Nucleus accumbens (tissue), 56 donors: ENCODE results near the gene SSRP1.
"Not testable (repeated sequence)": the region's sequence is repeated elsewhere in the genome, so short reads cannot be mapped to it uniquely, and the experiment has no call there.

ENCODE experiments used
- DNase-seq, 56 donors: peaks; one replicate each; lab custom pipeline; 2025; lab: John Stamatoyannopoulos, UW

The SSRP1 gene, protein sequence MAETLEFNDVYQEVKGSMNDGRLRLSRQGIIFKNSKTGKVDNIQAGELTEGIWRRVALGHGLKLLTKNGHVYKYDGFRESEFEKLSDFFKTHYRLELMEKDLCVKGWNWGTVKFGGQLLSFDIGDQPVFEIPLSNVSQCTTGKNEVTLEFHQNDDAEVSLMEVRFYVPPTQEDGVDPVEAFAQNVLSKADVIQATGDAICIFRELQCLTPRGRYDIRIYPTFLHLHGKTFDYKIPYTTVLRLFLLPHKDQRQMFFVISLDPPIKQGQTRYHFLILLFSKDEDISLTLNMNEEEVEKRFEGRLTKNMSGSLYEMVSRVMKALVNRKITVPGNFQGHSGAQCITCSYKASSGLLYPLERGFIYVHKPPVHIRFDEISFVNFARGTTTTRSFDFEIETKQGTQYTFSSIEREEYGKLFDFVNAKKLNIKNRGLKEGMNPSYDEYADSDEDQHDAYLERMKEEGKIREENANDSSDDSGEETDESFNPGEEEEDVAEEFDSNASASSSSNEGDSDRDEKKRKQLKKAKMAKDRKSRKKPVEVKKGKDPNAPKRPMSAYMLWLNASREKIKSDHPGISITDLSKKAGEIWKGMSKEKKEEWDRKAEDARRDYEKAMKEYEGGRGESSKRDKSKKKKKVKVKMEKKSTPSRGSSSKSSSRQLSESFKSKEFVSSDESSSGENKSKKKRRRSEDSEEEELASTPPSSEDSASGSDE

GRCh38 chr11:57335343-57336110 lies at the start of gene SSRP1:
TSS of gene SSRP1 (minus strand) at chr11:57335892. CDS start at chr11:57335121, 771 bp downstream.
- DNase-seq: peak; percentile 26 to 93 (median 81)

GRCh38 chr11:57380975-57381374 lies 45.3 kb upstream of the SSRP1 start, which contains the start of gene PRG3:
TSS of gene PRG3 (minus strand) at chr11:57381150. CDS start at chr11:57380708, 442 bp downstream.
- no peak for DNase-seq

DNA sequence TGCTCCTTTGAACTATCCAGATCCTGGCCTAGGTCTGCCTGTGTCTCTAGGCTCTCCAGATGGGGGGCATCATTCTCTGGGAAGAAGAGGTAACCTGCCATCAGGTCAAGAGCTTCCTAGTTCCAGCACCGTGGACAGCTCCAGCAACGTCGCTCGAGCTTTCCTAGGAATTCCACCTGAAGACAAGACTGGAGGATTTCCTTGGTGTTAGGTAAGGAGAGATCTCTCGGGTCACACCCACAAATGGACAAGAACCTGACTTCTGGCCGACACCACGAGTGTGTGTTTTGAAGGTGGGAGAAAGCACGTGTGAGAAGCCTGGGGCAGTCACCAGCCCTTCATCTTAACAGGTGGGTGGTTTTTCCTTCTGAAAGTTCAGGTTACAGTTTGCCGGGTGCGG lies 44.0 kb upstream of the SSRP1 start:
- DNase-seq: no peak

DNA sequence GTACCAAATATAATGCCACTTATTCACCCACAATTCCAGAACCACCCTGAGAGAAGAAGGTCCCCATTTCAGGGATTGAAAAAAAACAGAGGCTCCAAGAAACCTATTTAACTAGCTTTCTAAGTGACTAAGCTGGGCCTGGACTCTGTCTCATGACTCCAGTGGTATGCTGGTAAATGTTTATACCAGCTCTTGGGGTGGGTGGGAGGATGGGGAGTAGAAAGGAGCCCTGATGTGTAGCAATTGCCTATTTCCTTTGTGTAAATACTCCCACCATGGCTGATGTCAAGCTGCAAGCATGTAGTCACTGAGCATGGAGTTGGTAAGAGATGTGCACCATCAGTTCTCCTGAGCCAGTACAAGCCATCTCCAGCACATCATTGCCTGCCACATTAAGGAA lies 42.5 kb upstream of the SSRP1 start:
- no peak for DNase-seq

GRCh38 chr11:57377107-57377506 lies 41.4 kb upstream of the SSRP1 start:
- DNase-seq: no peak

- DNase-seq: no peak
Measured at GRCh38 chr11:57376095-57377090, 40.7 kb upstream of the SSRP1 start.

- no peak for DNase-seq
Measured at GRCh38 chr11:57375490-57375889, 39.8 kb upstream of the SSRP1 start.

GRCh38 chr11:57374966-57375365 lies 39.3 kb upstream of the SSRP1 start:
- no peak for DNase-seq

- no peak for DNase-seq
Measured at GRCh38 chr11:57373146-57373545, 37.5 kb upstream of the SSRP1 start.

DNA sequence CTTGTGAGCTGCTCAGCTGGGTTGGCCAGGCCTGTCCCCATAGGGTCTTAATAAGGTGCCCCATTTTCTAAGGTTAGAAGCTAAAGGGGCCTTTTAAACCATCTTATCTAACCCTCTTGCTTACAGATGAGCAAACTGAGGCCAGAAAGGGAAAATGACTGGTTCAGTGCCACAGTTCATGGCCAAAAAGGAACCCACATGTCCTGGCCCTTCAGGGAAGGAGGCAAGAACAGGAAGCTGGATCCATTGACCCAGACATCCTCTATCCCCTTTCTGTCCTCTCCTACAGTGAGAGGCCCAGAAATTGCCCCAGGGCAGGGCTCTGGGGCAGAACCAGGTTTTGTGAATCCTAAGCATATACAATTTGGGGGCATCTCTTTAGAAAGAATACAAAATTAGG lies 35.2 kb upstream of the SSRP1 start:
- no peak for DNase-seq

- DNase-seq: no peak
Measured at GRCh38 chr11:57370251-57370650, 34.6 kb upstream of the SSRP1 start.

- DNase-seq: no peak
Measured at GRCh38 chr11:57368845-57369232, 33.1 kb upstream of the SSRP1 start.

DNA sequence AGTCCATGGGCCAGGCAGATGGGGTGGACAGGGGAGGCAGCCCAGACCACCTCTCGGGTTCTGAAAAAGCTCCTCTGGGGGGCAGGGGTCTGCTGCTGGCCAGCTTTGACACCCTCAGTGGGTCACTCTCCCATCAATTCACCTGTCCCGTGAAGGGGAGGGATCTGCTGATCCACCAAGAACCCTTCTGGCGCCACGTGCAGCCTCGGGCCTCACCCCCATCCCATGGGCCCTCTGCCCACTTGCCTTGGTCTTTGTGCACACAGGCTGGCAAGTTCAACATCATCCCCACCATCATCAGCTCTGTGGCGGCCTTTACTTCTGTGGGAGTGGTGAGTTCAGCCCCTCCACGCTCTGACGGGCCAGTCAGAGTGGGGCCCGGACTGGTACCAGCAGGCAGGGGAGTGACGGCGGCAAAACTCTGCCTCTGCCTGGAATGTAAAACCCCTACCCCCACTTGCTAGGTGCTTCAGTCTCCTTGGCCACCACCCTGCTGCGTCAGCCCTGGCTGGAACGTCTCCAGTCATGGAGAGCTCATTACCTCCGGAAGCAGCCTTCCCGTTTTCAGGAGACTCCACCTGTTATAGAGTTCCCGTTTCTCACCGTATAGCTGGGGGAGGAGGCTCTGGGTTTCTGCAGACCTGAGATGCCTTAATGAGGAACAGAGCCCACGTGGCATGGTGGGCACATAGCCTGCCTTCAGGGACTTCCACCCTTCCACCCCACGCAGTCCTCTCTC lies 32.6 kb upstream of the SSRP1 start:
- no peak for DNase-seq

GRCh38 chr11:57364851-57365660 lies 29.4 kb upstream of the SSRP1 start:
- DNase-seq: peak in 16 of 56 donors; percentile 2 to 59 (median 22)

- no peak for DNase-seq
Measured at GRCh38 chr11:57363131-57364080, 27.7 kb upstream of the SSRP1 start.

GRCh38 chr11:57361926-57362325 lies 26.2 kb upstream of the SSRP1 start:
- no peak for DNase-seq

- DNase-seq: not testable (repeated sequence)
Measured at GRCh38 chr11:57361420-57361819, 25.7 kb upstream of the SSRP1 start.
